Trophoblast cell (in vitro differentiated cells and primary cell): ENCODE data around the gene FNDC1. TPM values are rescaled to one million over a fixed set of nuclear protein-coding genes. Genes with fewer than 3 reads are reported as not detected.

Experiments
- DNase-seq, 2 donors: peaks; one replicate each; pipeline ENCODE4 v3.0.0-alpha.2; 2016
- H2AFZ ChIP-seq: 2 replicates; pipeline ENCODE4 v1.6.1; 2013; ENCODE audit warnings: low read length, moderate library complexity, mild to moderate bottlenecking; ENCODE audit not compliant: insufficient read depth, poor library complexity
- H2AK5ac ChIP-seq: 2 replicates; pipeline ENCODE4 v1.6.1; 2013; ENCODE audit warnings: mild to moderate bottlenecking, low read length
- H2BK120ac ChIP-seq: 2 replicates; pipeline ENCODE4 v1.6.1; 2013; ENCODE audit warnings: low read length, mild to moderate bottlenecking, moderate library complexity; ENCODE audit not compliant: insufficient read depth, poor library complexity
- H2BK12ac ChIP-seq: 2 replicates; pipeline ENCODE4 v1.6.1; 2013; ENCODE audit warnings: mild to moderate bottlenecking, low read length, moderate library complexity
- H2BK5ac ChIP-seq: 2 replicates; pipeline ENCODE4 v1.6.1; 2013; ENCODE audit warnings: low read length, low read depth, moderate library complexity, mild to moderate bottlenecking; ENCODE audit not compliant: poor library complexity
- H3K14ac ChIP-seq: 2 replicates; pipeline ENCODE4 v1.6.1; 2013; ENCODE audit warnings: mild to moderate bottlenecking, low read length
- H3K18ac ChIP-seq: 2 replicates; pipeline ENCODE4 v1.6.1; 2013; ENCODE audit warnings: mild to moderate bottlenecking, low read length
- H3K23ac ChIP-seq: 2 replicates; pipeline ENCODE4 v1.6.1; 2013; ENCODE audit warnings: low read length
- H3K27ac ChIP-seq: 2 replicates; pipeline ENCODE4 v1.5.1; 2013; ENCODE audit warnings: low read depth, mild to moderate bottlenecking, inconsistent platforms, low read length, moderate library complexity
- H3K27me3 ChIP-seq: 2 replicates; pipeline ENCODE4 v1.6.1; 2013; ENCODE audit warnings: inconsistent platforms, mild to moderate bottlenecking, low read length, moderate library complexity; ENCODE audit not compliant: insufficient read depth
- H3K36me3 ChIP-seq, 2 experiments: 1 replicate in 1 of 2; 2 replicates in 1 of 2; pipeline ENCODE4 v1.6.1; 2013; ENCODE audit warnings: low read length in 2 of 2, mild to moderate bottlenecking in 2 of 2, moderate library complexity in 1 of 2; ENCODE audit not compliant: insufficient read depth in 2 of 2, control insufficient read depth in 1 of 2
- H3K4ac ChIP-seq: 2 replicates; pipeline ENCODE4 v1.6.1; 2013; ENCODE audit warnings: low read depth, mild to moderate bottlenecking, low read length, moderate library complexity
- H3K4me1 ChIP-seq, 2 experiments: 1 replicate in 1 of 2; 2 replicates in 1 of 2; pipeline ENCODE4 v1.6.1; 2013; ENCODE audit warnings: low read length in 2 of 2, mild to moderate bottlenecking in 2 of 2, moderate library complexity in 1 of 2; ENCODE audit not compliant: insufficient read depth in 2 of 2, control insufficient read depth in 1 of 2
- H3K4me2 ChIP-seq: 2 replicates; pipeline ENCODE4 v1.6.1; 2013; ENCODE audit warnings: inconsistent platforms, mild to moderate bottlenecking, low read length, moderate library complexity
- H3K4me3 ChIP-seq: 2 replicates; pipeline ENCODE4 v1.5.1; 2013; ENCODE audit warnings: mild to moderate bottlenecking, low read depth, low read length, inconsistent platforms
- H3K79me1 ChIP-seq: one replicate; pipeline ENCODE4 v1.6.1; 2013; ENCODE audit warnings: low read length
- H3K79me2 ChIP-seq: 2 replicates; pipeline ENCODE4 v1.6.1; 2013; ENCODE audit warnings: low read length, mild to moderate bottlenecking; ENCODE audit not compliant: control insufficient read depth, insufficient read depth, poor library complexity
- H3K9ac ChIP-seq: 2 replicates; pipeline ENCODE4 v1.6.1; 2013; ENCODE audit warnings: mild to moderate bottlenecking, low read length
- H3K9me3 ChIP-seq: 2 replicates; pipeline ENCODE4 v1.6.1; 2013; ENCODE audit warnings: low read depth, mild to moderate bottlenecking, control low read depth, inconsistent platforms, low read length; ENCODE audit not compliant: insufficient read depth
- H4K12ac ChIP-seq: 2 replicates; pipeline ENCODE4 v1.6.1; 2013; ENCODE audit warnings: low read depth, mild to moderate bottlenecking, low read length, moderate library complexity
- H4K8ac ChIP-seq: 2 replicates; pipeline ENCODE4 v1.6.1; 2013; ENCODE audit warnings: low read depth, mild to moderate bottlenecking, low read length, moderate library complexity
- H4K91ac ChIP-seq: one replicate; pipeline ENCODE4 v1.6.1; 2013; ENCODE audit warnings: low read depth, mild to moderate bottlenecking, low read length, moderate library complexity
- WGBS: extraction: QIAGEN DNeasy Blood & Tissue Kit; methylation state at CpG from one replicate; pipeline ENCODE4 v1.1.7; 2013; ENCODE audit warnings: missing lambda C conversion rate; ENCODE audit not compliant: insufficient read length, insufficient coverage; ENCODE audit errors: extremely low coverage; 5-methylcytosine and 5-hydroxymethylcytosine counted together
- polyA plus RNA-seq: library from polyadenylated mRNA; stranded (reverse); fragments of 200-250 nt; gene quantifications from 2 replicates; pipeline ENCODE4 v1.2.3, GENCODE V29; 2013

FNDC1 gene
- 0.34 and 0.39 TPM in 2 replicates for polyA plus RNA-seq

DNA sequence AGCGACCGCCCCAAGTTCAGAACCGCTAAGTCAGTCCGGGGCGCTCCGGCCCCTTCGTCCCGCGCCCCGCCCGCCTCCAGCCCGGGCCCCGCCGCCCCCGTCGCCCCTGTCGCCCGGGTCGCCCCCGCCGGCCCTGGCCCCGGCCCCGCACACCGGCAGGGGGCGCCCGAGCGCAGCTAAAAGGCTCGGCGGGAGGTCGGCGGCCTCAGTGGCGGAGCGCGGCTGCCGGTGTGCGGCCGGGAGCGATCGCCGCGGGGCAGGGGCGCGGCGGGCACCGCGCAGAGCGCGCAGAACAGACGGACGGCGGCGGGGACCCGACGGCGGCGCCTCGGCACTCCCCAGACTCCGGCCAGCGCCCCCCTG, at the start of gene FNDC1:
FNDC1 (plus strand) TSS at position 208 of the 363 bp plus-strand sequence. CDS start 197 bp downstream, outside the sequence.
- Histone ChIP-seq H3K4ac (no peak within 1 kb of the TSS), H3K27me3 (peaks cover 35% of the 10 kb centered on the region), H2AK5ac (no peak within 1 kb of the TSS), H3K4me2 (peak within 1 kb of the TSS; percentile 86), H3K18ac (no peak within 1 kb of the TSS), H3K79me2 (no peaks in the 10 kb centered on the region), H2BK5ac (no peak within 1 kb of the TSS), H3K27ac (no peak within 1 kb of the TSS), H3K36me3 (no peaks in the 10 kb centered on the region), H3K4me1 (peaks cover 8 to 13% of the 10 kb centered on the region in 2 experiments), H2BK120ac (no peak within 1 kb of the TSS), H2BK12ac (no peak within 1 kb of the TSS), H4K8ac (no peak within 1 kb of the TSS), H3K14ac (no peak within 1 kb of the TSS), H2AFZ (peak within 1 kb of the TSS; percentile 8), H3K9me3 (peaks cover 2% of the 10 kb centered on the region), H3K79me1 (no peaks in the 10 kb centered on the region), H3K4me3 (peak within 1 kb of the TSS; percentile 72), H3K9ac (no peak within 1 kb of the TSS), H4K91ac (no peak within 1 kb of the TSS), H3K23ac (no peak within 1 kb of the TSS), H4K12ac (no peak within 1 kb of the TSS)
- no CpG with 5 or more reads among the region's 59 CpGs for WGBS
- DNase-seq: peak in 1 of 2 donors; percentile 57

DNA sequence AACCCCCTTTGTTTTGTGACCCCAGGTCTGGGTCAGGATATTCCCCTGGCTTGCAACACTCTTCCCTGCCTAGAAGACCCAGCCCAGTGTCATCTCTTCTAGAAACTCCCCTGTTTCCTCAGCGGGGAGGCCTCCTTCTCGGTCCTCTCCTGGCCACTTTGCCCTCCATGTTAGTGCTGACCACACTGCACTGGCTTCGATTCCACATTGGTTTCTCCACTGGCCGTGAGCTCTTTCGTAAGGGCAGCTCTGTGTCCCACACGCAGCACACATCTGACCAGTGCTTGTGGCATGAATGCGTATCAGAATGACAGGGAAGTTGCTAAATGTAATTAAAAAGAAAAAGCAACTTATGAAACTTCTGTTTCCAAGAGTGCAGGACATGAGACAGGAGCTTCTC, 49.4 kb upstream of the FNDC1 start:
- no peak overlapping the region for H2BK12ac ChIP-seq
- no peaks in the 10 kb centered on the region for H3K79me2 ChIP-seq
- no peak overlapping the region for H3K9ac ChIP-seq
- H3K4me3 ChIP-seq: no peak overlapping the region
- no peak overlapping the region for H2BK5ac ChIP-seq
- no peaks in the 10 kb centered on the region for H3K36me3 ChIP-seq
- H3K27ac ChIP-seq: no peak overlapping the region
- no peaks in the 10 kb centered on the region for H3K79me1 ChIP-seq
- no peak overlapping the region for H3K4me2 ChIP-seq
- H3K4ac ChIP-seq: no peak overlapping the region
- H4K8ac ChIP-seq: no peak overlapping the region
- H3K14ac ChIP-seq: no peak overlapping the region
- no peak overlapping the region for H3K18ac ChIP-seq
- no CpG with 5 or more reads among the region's 7 CpGs for WGBS
- H4K12ac ChIP-seq: no peak overlapping the region
- DNase-seq: no peak
- no peaks in the 10 kb centered on the region for H3K27me3 ChIP-seq
- H3K4me1 ChIP-seq: no peaks in the 10 kb centered on the region
- no peaks in the 10 kb centered on the region for H3K9me3 ChIP-seq
- no peak overlapping the region for H2BK120ac ChIP-seq
- H4K91ac ChIP-seq: no peak overlapping the region
- H2AK5ac ChIP-seq: no peak overlapping the region
- no peak overlapping the region for H3K23ac ChIP-seq
- H2AFZ ChIP-seq: no peak overlapping the region

DNA sequence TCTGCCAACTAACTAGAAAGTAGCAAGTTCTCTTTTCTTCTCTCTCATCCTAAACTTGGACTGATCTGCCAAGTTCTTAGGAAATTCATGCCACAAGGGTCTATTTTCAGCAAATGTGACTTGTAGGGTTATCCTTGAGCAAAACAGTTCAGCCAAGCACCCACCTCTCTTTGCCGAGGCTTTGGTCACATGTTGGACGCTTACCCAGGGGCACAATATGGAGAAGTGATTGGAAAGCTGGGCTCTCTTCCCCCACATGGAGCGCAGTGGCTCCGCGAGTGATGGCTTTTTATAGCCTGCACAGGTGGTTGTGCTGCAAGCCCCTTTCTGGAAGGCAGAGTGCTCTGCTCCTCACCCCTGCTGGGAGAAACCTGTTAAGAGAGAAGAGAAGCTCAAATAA, 47.7 kb upstream of the FNDC1 start:
- Histone ChIP-seq H2BK12ac (no peak overlapping the region), H4K91ac (no peak overlapping the region), H3K27me3 (no peaks in the 10 kb centered on the region), H3K9ac (no peak overlapping the region), H2AFZ (no peak overlapping the region), H2AK5ac (no peak overlapping the region), H2BK5ac (no peak overlapping the region), H3K36me3 (no peaks in the 10 kb centered on the region), H3K27ac (no peak overlapping the region), H4K8ac (no peak overlapping the region), H3K4me3 (no peak overlapping the region), H3K4me2 (no peak overlapping the region), H3K23ac (no peak overlapping the region), H3K18ac (no peak overlapping the region), H2BK120ac (no peak overlapping the region), H3K14ac (no peak overlapping the region), H3K79me2 (no peaks in the 10 kb centered on the region), H3K4me1 (no peaks in the 10 kb centered on the region), H3K79me1 (no peaks in the 10 kb centered on the region), H3K4ac (no peak overlapping the region), H3K9me3 (no peaks in the 10 kb centered on the region), H4K12ac (no peak overlapping the region)
- no peak for DNase-seq
- no CpG with 5 or more reads among the region's 5 CpGs for WGBS

GRCh38 chr6:159122453-159122852, 46.7 kb upstream of the FNDC1 start:
- H3K9me3 ChIP-seq: no peaks in the 10 kb centered on the region
- H3K27me3 ChIP-seq: no peaks in the 10 kb centered on the region
- no peak overlapping the region for H2AK5ac ChIP-seq
- H3K4ac ChIP-seq: no peak overlapping the region
- no peak overlapping the region for H2BK120ac ChIP-seq
- H3K4me1 ChIP-seq: no peaks in the 10 kb centered on the region
- no peaks in the 10 kb centered on the region for H3K79me1 ChIP-seq
- H3K18ac ChIP-seq: no peak overlapping the region
- H2BK12ac ChIP-seq: no peak overlapping the region
- no peaks in the 10 kb centered on the region for H3K36me3 ChIP-seq
- H3K14ac ChIP-seq: no peak overlapping the region
- no peak overlapping the region for H3K9ac ChIP-seq
- no peak overlapping the region for H2AFZ ChIP-seq
- no peak overlapping the region for H3K4me2 ChIP-seq
- no peaks in the 10 kb centered on the region for H3K79me2 ChIP-seq
- no peak overlapping the region for H3K4me3 ChIP-seq
- no peak for DNase-seq
- H4K12ac ChIP-seq: no peak overlapping the region
- H2BK5ac ChIP-seq: no peak overlapping the region
- H3K27ac ChIP-seq: no peak overlapping the region
- no CpG with 5 or more reads among the region's 4 CpGs for WGBS
- H4K91ac ChIP-seq: no peak overlapping the region
- H4K8ac ChIP-seq: no peak overlapping the region
- H3K23ac ChIP-seq: no peak overlapping the region
